Spleen (tissue), 11 donors: Measurements from ENCODE around the gene PTGER2. TPM values are rescaled to one million over a fixed set of nuclear protein-coding genes. Genes with fewer than 3 reads are reported as not detected.

Experiments used
- DNase-seq: peaks from one replicate; pipeline ENCODE4 v3.0.0-alpha.2; 2020
- H3K27ac ChIP-seq, 8 donors: fragments of 200-600 bp; sonication (generic) in 7 of 8; 1 replicate in 4 of 8; 2 replicates in 4 of 8; pipeline versions ENCODE4 v1.5.0 to v1.8.0; 2016 to 2021; ENCODE audit warnings: inconsistent platforms in 4 of 8, mild to moderate bottlenecking in 4 of 8, moderate library complexity in 1 of 8
- H3K27me3 ChIP-seq, 7 donors: fragments of 200-600 bp; sonication (generic) in 6 of 7; replicated peaks in 1 of 7; 1 replicate in 4 of 7; 2 replicates in 3 of 7; pipeline versions ENCODE4 v1.5.0 to v1.8.0; 2016 to 2021; ENCODE audit warnings: inconsistent platforms in 3 of 7, mild to moderate bottlenecking in 1 of 7
- H3K36me3 ChIP-seq, 6 donors: fragments of 200-600 bp; sonication (generic) in 5 of 6; 1 replicate in 4 of 6; 2 replicates in 2 of 6; pipeline versions ENCODE4 v1.5.0 to v1.8.0; 2016 to 2021; ENCODE audit warnings: inconsistent platforms in 2 of 6
- H3K4me1 ChIP-seq, 6 donors: fragments of 200-600 bp; sonication (generic) in 5 of 6; 1 replicate in 3 of 6; 2 replicates in 3 of 6; pipeline versions ENCODE4 v1.5.0 to v1.8.0; 2016 to 2021; ENCODE audit warnings: inconsistent platforms in 3 of 6
- H3K4me3 ChIP-seq, 8 donors: fragments of 200-600 bp; sonication (generic) in 7 of 8; 1 replicate in 4 of 8; 2 replicates in 4 of 8; pipeline versions ENCODE4 v1.5.0 to v1.8.0; 2016 to 2021; ENCODE audit warnings: inconsistent platforms in 4 of 8, mild to moderate bottlenecking in 4 of 8, moderate library complexity in 2 of 8
- H3K9me3 ChIP-seq, 8 donors: fragments of 200-600 bp; sonication (generic) in 7 of 8; 1 replicate in 4 of 8; 2 replicates in 4 of 8; pipeline versions ENCODE4 v1.5.0 to v1.8.0; 2016 to 2021; ENCODE audit warnings: inconsistent platforms in 4 of 8
- POLR2A ChIP-seq, 3 donors: fragments of 450-650 bp; IDR thresholded peaks; one replicate each; pipeline ENCODE4 v1.5.1; 2017; ENCODE audit warnings: antibody characterized with exemption in 3 of 3, mild to moderate bottlenecking in 1 of 3
- POLR2AphosphoS5 ChIP-seq, 3 donors: sonication (generic); formaldehyde crosslinking; IDR thresholded peaks; one replicate each; pipeline ENCODE4 v1.5.1; 2017; ENCODE audit warnings: antibody characterized with exemption in 3 of 3
- WGBS, 5 donors: extraction: QIAGEN DNeasy Blood & Tissue Kit in 3 of 5; methylation state at CpG; one replicate each; pipeline versions ENCODE4 v1.1.5 to v1.1.7; 2013 to 2018; 5-methylcytosine and 5-hydroxymethylcytosine counted together
- intact Hi-C: fragments of 100-400 bp; cut with DNase I; formaldehyde crosslinking; loops from one replicate; pipeline ENCODE4 v1.15.0; 2023; ENCODE audit warnings: low total_unique reads
- polyA plus RNA-seq, 3 donors: library from polyadenylated mRNA; stranded (reverse); fragments of 200-250 nt; gene quantifications; one replicate each; pipeline ENCODE4 v1.2.1, GENCODE V29; 2013
- total RNA-seq, 7 donors: library from RNA; depleted of rRNA in 3 of 7; stranded (reverse); fragments of >200 nt in 3 of 7; fragmentation: NEBNext Ultra II Directional in 4 of 7; extraction: Animal tissue kit (Norgen Biotek cat#: 25700) in 4 of 7; gene quantifications; one replicate each; pipeline versions ENCODE4 v1.1.0 to v1.2.1, GENCODE V29; 2016 to 2021
- TF ChIP-seq, protein P1 (sequence below), 11 experiments: fragments of 200-600 bp in 7 of 11; fragments of 450-650 bp in 4 of 11; sonication (generic) in 4 of 11; IDR thresholded peaks in 8 of 11; conservative IDR thresholded peaks in 3 of 11; 1 replicate in 7 of 11; 2 replicates in 4 of 11; pipeline versions ENCODE4 v1.4.0 to v1.8.0; 2016 to 2021; ENCODE audit warnings: antibody characterized with exemption in 11 of 11, inconsistent platforms in 4 of 11, mild to moderate bottlenecking in 1 of 11
- donor health status: healthy with polysubstance abuse.
- donor health status: DM: no; HTN: no; CAD: no; lungs with moderate emphysema.
- donor health status: DM: no; HTN: no; CAD: no.
- donor health status: Bipolar disorder and iron deficiency.
- donor health status: healthy.
- donor health status: DM: no; HTN: no; CAD: no.
- donor health status: DM: yes; HTN: yes; CAD: no.

PTGER2 gene
- total and polyA plus RNA-seq, 10 donors: 1.5 to 44.7 (median 15.6) TPM

DNA sequence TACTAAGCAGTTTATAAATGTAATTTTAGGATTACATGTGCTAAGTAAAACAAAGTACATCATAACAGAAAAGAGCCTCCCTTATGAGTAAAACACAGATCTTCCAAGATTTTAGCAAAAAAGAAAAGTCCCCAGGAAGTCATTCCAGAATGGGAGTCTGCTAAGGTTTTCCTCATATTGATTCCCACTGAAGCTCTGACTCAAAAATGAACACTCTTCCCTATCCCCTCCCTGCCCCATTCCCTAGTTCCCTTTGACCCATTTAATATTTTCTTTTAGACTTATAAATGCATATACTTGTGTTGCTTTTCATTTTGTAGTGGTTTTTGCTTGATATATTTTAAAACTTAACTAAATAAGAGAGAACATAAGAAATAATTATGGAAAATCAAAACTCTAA is 40.1 kb downstream of the PTGER2 start:
- TF ChIP-seq POLR2AphosphoS5 (IDR thresholded peaks at IDR 0.05) (no peak), POLR2A (IDR thresholded peaks at IDR 0.05) (no peak)
- TF ChIP-seq, protein P1, sequence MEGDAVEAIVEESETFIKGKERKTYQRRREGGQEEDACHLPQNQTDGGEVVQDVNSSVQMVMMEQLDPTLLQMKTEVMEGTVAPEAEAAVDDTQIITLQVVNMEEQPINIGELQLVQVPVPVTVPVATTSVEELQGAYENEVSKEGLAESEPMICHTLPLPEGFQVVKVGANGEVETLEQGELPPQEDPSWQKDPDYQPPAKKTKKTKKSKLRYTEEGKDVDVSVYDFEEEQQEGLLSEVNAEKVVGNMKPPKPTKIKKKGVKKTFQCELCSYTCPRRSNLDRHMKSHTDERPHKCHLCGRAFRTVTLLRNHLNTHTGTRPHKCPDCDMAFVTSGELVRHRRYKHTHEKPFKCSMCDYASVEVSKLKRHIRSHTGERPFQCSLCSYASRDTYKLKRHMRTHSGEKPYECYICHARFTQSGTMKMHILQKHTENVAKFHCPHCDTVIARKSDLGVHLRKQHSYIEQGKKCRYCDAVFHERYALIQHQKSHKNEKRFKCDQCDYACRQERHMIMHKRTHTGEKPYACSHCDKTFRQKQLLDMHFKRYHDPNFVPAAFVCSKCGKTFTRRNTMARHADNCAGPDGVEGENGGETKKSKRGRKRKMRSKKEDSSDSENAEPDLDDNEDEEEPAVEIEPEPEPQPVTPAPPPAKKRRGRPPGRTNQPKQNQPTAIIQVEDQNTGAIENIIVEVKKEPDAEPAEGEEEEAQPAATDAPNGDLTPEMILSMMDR (IDR thresholded peaks at IDR 0.05 in 8 of 11, conservative IDR thresholded peaks at IDR 0.05 in 3 of 11): no peak
- DNase-seq: no peak
- Histone ChIP-seq H3K4me1 (peaks cover 0 to 58% (median 23%) of the 10 kb centered on the region in 6 donors), H3K9me3 (no peaks in the 10 kb centered on the region), H3K27ac (peak overlapping the region in 6 of 8 donors; percentile 23 to 83 (median 67)), H3K36me3 (no peaks in the 10 kb centered on the region), H3K4me3 (no peak overlapping the region), H3K27me3 (peaks cover 0 to 32% (median 0%) of the 10 kb centered on the region in 7 donors)
- intact Hi-C loops: no loop called here

DNA sequence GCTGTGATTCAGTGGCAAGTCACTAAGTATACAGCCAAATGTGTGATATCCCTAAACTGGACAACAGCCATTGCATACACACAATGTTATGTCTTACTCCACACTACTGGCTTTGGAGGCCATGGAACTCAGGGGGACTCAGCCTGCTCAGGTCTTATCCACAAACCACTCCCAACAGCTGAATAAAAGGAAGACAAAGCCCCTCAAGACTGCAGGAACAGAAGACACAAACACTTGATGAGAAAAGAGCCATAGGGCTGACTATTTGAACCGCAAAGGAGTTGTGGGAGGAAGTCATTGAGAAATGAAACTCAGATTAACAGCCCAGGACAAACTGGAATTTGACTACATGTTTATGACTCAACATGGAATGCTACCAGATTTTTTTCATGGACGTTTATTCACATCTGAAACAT is 40.9 kb downstream of the PTGER2 start:
- no peaks in the 10 kb centered on the region for H3K36me3 ChIP-seq
- WGBS, 5 donors: 22 to 36% (median 29%) methylated on average over 2 of the region's 2 CpGs
- peaks cover 0 to 32% (median 0%) of the 10 kb centered on the region in 7 donors for H3K27me3 ChIP-seq
- TF ChIP-seq POLR2AphosphoS5 (IDR thresholded peaks at IDR 0.05): no peak
- TF ChIP-seq, protein P1 (IDR thresholded peaks at IDR 0.05 in 8 of 11, conservative IDR thresholded peaks at IDR 0.05 in 3 of 11): no peak
- TF ChIP-seq POLR2A (IDR thresholded peaks at IDR 0.05): no peak
- H3K4me1 ChIP-seq: peaks cover 0 to 55% (median 23%) of the 10 kb centered on the region in 6 donors
- intact Hi-C loops: no loop called here
- H3K27ac ChIP-seq: peak overlapping the region in 6 of 8 donors; percentile 23 to 83 (median 67)
- no peaks in the 10 kb centered on the region for H3K9me3 ChIP-seq
- DNase-seq: no peak
- no peak overlapping the region for H3K4me3 ChIP-seq

DNA sequence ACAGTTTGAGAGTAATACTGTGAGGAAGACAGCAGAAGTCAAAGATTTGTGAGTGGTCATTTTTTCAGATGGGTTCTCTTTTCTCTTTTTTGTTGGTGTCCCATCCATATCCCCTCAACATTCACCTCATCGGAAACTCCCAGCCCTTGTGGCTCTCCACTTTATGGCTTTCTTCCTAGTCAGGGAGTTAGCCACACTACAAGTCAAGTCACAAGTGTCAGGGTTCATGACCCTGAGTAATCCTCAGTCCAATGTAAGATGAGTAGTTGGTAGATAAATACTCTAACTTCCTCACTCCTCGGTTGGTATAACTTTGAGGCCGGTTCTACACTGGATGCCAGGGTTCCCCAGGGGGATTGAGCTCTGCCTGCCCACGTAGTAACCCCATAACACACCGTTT is 41.4 kb downstream of the PTGER2 start:
- no peak for DNase-seq
- intact Hi-C loops: no loop called here
- Histone ChIP-seq H3K36me3 (no peaks in the 10 kb centered on the region), H3K27ac (peak overlapping the region in 7 of 8 donors; percentile 22 to 83 (median 58)), H3K27me3 (peaks cover 0 to 32% (median 0%) of the 10 kb centered on the region in 7 donors), H3K4me1 (peaks cover 0 to 53% (median 23%) of the 10 kb centered on the region in 6 donors), H3K9me3 (no peaks in the 10 kb centered on the region), H3K4me3 (no peak overlapping the region)
- TF ChIP-seq POLR2A (IDR thresholded peaks at IDR 0.05): no peak
- TF ChIP-seq, protein P1 (IDR thresholded peaks at IDR 0.05 in 8 of 11, conservative IDR thresholded peaks at IDR 0.05 in 3 of 11): no peak
- TF ChIP-seq POLR2AphosphoS5 (IDR thresholded peaks at IDR 0.05): no peak
- 47 to 69% (median 56%) methylated on average over 5 of the region's 5 CpGs for WGBS, 5 donors

DNA sequence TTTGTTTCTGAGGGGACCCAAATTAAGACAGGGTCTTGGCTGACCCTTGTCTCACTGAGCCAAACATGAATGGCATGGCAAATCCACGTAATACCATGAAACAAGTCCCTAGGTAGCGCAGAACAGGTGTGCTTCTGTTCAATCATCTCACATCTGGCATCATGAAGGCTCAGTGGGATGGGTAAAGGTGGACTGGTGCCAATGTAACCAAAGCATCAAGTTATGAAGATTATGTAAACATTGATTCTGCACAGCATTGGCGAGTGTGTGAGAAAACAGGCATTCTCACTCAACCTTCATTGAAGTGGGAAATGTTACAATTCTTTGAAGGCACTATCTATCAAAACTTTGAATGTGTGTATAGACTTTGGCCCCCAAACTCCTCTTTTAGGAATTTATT is 41.9 kb downstream of the PTGER2 start:
- Histone ChIP-seq H3K9me3 (no peaks in the 10 kb centered on the region), H3K36me3 (no peaks in the 10 kb centered on the region), H3K27me3 (peaks cover 0 to 32% (median 0%) of the 10 kb centered on the region in 7 donors), H3K4me1 (peaks cover 0 to 53% (median 24%) of the 10 kb centered on the region in 6 donors), H3K27ac (peak overlapping the region in 7 of 8 donors; percentile 22 to 83 (median 58)), H3K4me3 (no peak overlapping the region)
- no peak for DNase-seq
- intact Hi-C loops: no loop called here
- TF ChIP-seq POLR2AphosphoS5 (IDR thresholded peaks at IDR 0.05) (no peak), POLR2A (IDR thresholded peaks at IDR 0.05) (no peak)
- TF ChIP-seq, protein P1 (IDR thresholded peaks at IDR 0.05 in 8 of 11, conservative IDR thresholded peaks at IDR 0.05 in 3 of 11): no peak
- WGBS, 5 donors: 87 to 96% (median 94%) methylated on average over 3 of the region's 3 CpGs
